ENCODE data around the gene SLAMF1. TPM values are rescaled to one million over a fixed set of nuclear protein-coding genes. Genes with fewer than 3 reads are reported as not detected.
"Not testable (repeated sequence)": the region's sequence is repeated elsewhere in the genome, so short reads cannot be mapped to it uniquely, and the experiment has no call there.

The SLAMF1 gene
- total RNA-seq = under 1 TPM; 0.32 to 0.38 TPM
- long read RNA-seq, donor 1 = 0 reads
- long read RNA-seq, donor 2, full-length matches to known transcripts = 2 of 3 reads
- long read RNA-seq, donor 2, partial matches to known transcripts = 0 of 3 reads
- long read RNA-seq, donor 2, other reads (novel, unspliced or antisense) = 1 of 3 reads

GRCh38 chr1:160646711-160647328, at the start of gene SLAMF1:
Gene SLAMF1, minus strand, starts transcription at chr1:160647044. Its CDS starts 99 bp downstream, at chr1:160646945.
- no peak for DNase-seq (ENCODE audit: low spot score)
- intact Hi-C loops (cut with DNase I) = no loop called here

- DNase-seq (ENCODE audit: low spot score); intact Hi-C loops (cut with DNase I): not testable (repeated sequence)
Measured at GRCh38 chr1:160692390-160692789, 45.5 kb upstream of the SLAMF1 start.

- intact Hi-C loops (cut with DNase I) = no loop called here
- DNase-seq (ENCODE audit: low spot score) = no peak
Measured at GRCh38 chr1:160685266-160685665, 38.4 kb upstream of the SLAMF1 start.

GRCh38 chr1:160682983-160683865, 36.4 kb upstream of the SLAMF1 start:
- no peak for DNase-seq (ENCODE audit: low spot score)
- intact Hi-C loops (cut with DNase I) = no loop called here

GRCh38 chr1:160681891-160682140, 35.0 kb upstream of the SLAMF1 start:
- intact Hi-C loops (cut with DNase I) = no loop called here
- DNase-seq (ENCODE audit: low spot score) = no peak

GRCh38 chr1:160681066-160681890, 34.4 kb upstream of the SLAMF1 start:
- DNase-seq (ENCODE audit: low spot score) = peak; percentile 92
- intact Hi-C loops (cut with DNase I) = no loop called here

GRCh38 chr1:160680399-160680798, 33.6 kb upstream of the SLAMF1 start:
- intact Hi-C loops (cut with DNase I) = no loop called here
- DNase-seq (ENCODE audit: low spot score) = no peak

- intact Hi-C loops (cut with DNase I) = no loop called here
- DNase-seq (ENCODE audit: low spot score) = no peak
Measured at GRCh38 chr1:160679893-160680292, 33.0 kb upstream of the SLAMF1 start.

GRCh38 chr1:160676869-160677597, 30.2 kb upstream of the SLAMF1 start:
- no peak for DNase-seq (ENCODE audit: low spot score)
- intact Hi-C loops (cut with DNase I) = no loop called here

GRCh38 chr1:160675641-160676410, 29.0 kb upstream of the SLAMF1 start:
- intact Hi-C loops (cut with DNase I) = no loop called here
- DNase-seq (ENCODE audit: low spot score) = peak; percentile 93

- intact Hi-C loops (cut with DNase I) = no loop called here
- no peak for DNase-seq (ENCODE audit: low spot score)
Measured at GRCh38 chr1:160674415-160674814, 27.6 kb upstream of the SLAMF1 start.

GRCh38 chr1:160672789-160673695, 26.2 kb upstream of the SLAMF1 start:
- intact Hi-C loops (cut with DNase I) = no loop called here
- no peak for DNase-seq (ENCODE audit: low spot score)

GRCh38 chr1:160671603-160672517, 25.0 kb upstream of the SLAMF1 start:
- intact Hi-C loops (cut with DNase I) = no loop called here
- no peak for DNase-seq (ENCODE audit: low spot score)

- intact Hi-C loops (cut with DNase I) = no loop called here
- no peak for DNase-seq (ENCODE audit: low spot score)
Measured at GRCh38 chr1:160670701-160671100, 23.9 kb upstream of the SLAMF1 start.

GRCh38 chr1:160669802-160670201, 23.0 kb upstream of the SLAMF1 start:
- no peak for DNase-seq (ENCODE audit: low spot score)
- intact Hi-C loops (cut with DNase I) = no loop called here

- intact Hi-C loops (cut with DNase I) = no loop called here
- DNase-seq (ENCODE audit: low spot score) = no peak
Measured at GRCh38 chr1:160669276-160669675, 22.4 kb upstream of the SLAMF1 start.

- DNase-seq (ENCODE audit: low spot score) = no peak
- intact Hi-C loops (cut with DNase I) = no loop called here
Measured at GRCh38 chr1:160667896-160668295, 21.1 kb upstream of the SLAMF1 start.

Measured in posterior vena cava (tissue), 2 donors.